ENCODE results near the gene PIK3R1. TPM values are rescaled to one million over a fixed set of nuclear protein-coding genes. Genes with fewer than 3 reads are reported as not detected.

Gene PIK3R1
- total RNA-seq, 1 donor from 2014 or later: 89.3 TPM

DNA sequence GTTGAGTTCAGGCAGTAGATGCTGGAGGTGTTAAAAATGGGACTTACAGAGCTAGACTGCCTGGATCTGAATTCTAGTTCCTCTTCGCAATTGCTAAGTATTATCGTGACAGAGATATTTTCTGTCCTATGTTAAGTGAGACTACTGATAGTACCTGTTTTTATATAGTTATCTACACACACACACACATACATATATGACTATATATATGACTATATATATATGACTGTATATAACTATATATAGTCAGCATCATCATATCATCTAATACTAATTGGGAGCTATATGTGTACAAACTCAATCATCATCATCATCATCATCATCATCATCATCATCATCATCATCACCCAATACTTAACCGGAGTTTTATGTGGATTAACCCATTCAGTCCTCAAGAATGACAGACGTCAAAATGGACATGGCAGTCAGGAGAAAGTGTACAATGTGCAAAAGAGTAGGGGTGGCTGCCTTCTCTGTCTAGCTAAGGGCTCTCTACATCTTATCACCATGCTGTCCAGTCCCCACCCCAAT lies 7.3 kb downstream of the PIK3R1 start:
- Histone ChIP-seq H3K27me3 (no peaks in the 10 kb centered on the region), H3K27ac (no peak overlapping the region), H3K4me1 (peaks cover 6 to 34% of the 10 kb centered on the region in 2 donors), H3K9me3 (no peaks in the 10 kb centered on the region), H3K4me3 (no peak overlapping the region), H3K36me3 (peaks cover 21 to 22% of the 10 kb centered on the region in 2 donors)
- DNase-seq (ENCODE audit: low spot score in 2 of 2): no peak
- TF ChIP-seq, protein P1, sequence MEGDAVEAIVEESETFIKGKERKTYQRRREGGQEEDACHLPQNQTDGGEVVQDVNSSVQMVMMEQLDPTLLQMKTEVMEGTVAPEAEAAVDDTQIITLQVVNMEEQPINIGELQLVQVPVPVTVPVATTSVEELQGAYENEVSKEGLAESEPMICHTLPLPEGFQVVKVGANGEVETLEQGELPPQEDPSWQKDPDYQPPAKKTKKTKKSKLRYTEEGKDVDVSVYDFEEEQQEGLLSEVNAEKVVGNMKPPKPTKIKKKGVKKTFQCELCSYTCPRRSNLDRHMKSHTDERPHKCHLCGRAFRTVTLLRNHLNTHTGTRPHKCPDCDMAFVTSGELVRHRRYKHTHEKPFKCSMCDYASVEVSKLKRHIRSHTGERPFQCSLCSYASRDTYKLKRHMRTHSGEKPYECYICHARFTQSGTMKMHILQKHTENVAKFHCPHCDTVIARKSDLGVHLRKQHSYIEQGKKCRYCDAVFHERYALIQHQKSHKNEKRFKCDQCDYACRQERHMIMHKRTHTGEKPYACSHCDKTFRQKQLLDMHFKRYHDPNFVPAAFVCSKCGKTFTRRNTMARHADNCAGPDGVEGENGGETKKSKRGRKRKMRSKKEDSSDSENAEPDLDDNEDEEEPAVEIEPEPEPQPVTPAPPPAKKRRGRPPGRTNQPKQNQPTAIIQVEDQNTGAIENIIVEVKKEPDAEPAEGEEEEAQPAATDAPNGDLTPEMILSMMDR (IDR thresholded peaks at IDR 0.05): no peak
- intact Hi-C loops (cut with DNase I): no loop called here

DNA sequence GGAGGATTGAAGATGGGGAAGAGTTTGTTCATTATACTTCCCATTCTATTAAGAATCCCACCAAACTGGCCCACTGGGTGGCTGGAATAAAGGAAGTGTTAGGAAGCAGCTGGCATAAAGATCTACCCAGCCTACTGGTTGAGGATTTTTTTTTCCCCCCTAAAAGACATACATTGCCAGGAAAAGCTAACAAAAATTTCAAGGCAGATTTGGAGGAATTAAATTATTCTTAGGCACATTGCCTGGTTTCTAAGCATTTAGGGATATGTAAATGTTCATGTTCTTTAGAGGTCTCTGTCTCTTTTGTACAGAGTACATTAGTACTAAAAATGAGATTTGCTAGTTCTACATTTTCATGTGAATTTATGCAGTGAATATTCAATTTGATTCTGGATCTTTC lies 8.3 kb downstream of the PIK3R1 start:
- intact Hi-C loops (cut with DNase I): no loop called here
- peaks cover 6 to 34% of the 10 kb centered on the region in 2 donors for H3K4me1 ChIP-seq
- TF ChIP-seq, protein P1 (IDR thresholded peaks at IDR 0.05): no peak
- no peak for DNase-seq (ENCODE audit: low spot score in 2 of 2)
- no peaks in the 10 kb centered on the region for H3K27me3 ChIP-seq
- no peaks in the 10 kb centered on the region for H3K9me3 ChIP-seq
- peaks cover 21 to 27% of the 10 kb centered on the region in 2 donors for H3K36me3 ChIP-seq
- peak overlapping the region in 1 of 2 donors; percentile 21 for H3K27ac ChIP-seq
- H3K4me3 ChIP-seq: no peak overlapping the region

DNA sequence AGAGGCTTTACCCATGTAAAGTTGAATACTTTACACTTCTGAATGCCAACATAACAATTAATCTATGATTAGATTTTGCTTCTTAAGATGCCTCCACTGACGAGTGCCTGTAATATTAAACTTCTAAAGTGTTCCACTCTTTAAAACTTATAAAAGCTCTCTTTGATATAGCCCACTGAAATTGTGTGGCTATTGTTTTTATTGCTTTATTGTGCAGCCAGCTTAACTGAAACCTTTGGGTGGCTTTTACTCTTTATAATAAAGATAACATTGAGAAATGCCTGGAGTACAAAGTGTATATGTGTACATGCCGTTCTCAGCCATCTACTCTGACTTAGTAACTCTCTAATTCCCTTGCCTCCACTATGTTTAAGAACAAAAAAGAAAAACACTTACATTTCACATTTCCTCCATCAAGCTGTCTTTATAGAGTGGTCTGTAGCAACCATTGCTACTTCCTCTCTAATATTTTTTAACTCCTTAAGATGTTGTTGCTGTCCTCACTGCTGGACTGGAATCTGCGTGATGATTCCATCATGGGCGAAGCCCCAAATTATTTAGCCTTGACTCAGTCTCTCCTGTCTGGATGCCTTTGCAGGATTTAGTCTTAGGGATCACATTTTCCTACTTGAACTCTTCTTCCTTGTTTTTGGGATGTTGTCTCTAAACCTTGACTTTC lies 9.1 kb downstream of the PIK3R1 start:
- peaks cover 21 to 27% of the 10 kb centered on the region in 2 donors for H3K36me3 ChIP-seq
- H3K27ac ChIP-seq: no peak overlapping the region
- intact Hi-C loops (cut with DNase I): no loop called here
- H3K27me3 ChIP-seq: no peaks in the 10 kb centered on the region
- H3K4me3 ChIP-seq: no peak overlapping the region
- TF ChIP-seq, protein P1 (IDR thresholded peaks at IDR 0.05): no peak
- H3K4me1 ChIP-seq: peaks cover 10 to 36% of the 10 kb centered on the region in 2 donors
- DNase-seq (ENCODE audit: low spot score in 2 of 2): no peak
- no peaks in the 10 kb centered on the region for H3K9me3 ChIP-seq

DNA sequence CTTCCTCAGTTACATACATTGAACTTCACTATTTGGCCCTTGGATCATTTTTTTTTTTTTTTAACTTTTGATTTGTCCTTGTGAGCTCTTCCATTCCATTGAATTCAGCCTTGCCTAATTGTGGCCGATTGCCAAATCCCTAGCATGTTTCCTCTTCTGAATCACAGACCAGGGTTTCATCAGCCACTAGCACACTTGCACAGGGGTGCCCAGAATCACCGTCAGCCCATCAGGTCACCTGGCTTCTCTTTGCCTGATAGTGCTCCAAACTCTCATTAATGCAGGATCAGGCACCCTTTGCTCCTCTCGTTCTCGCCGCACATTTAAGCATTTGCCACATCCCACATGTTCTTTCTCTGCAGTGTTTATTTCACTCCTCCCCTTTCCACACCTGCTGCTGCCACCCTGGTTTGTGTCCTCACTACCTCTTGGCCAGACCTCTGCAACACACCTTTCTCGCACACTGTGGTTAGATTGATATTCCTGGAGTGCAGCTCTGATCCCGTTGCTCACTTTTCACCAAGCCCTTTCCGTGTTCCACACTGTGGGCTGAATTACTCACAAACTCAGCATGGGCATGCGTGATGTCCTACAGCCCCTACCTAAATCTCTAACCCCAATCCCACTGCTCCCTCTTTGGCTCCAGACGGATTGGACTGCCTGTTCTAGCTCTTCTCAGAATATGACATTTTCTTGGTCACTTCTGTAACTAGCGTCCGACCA lies 9.8 kb downstream of the PIK3R1 start:
- TF ChIP-seq, protein P1 (IDR thresholded peaks at IDR 0.05): no peak
- H3K9me3 ChIP-seq: no peaks in the 10 kb centered on the region
- no peak overlapping the region for H3K4me3 ChIP-seq
- no peak overlapping the region for H3K27ac ChIP-seq
- intact Hi-C loops (cut with DNase I): no loop called here
- peak in 1 of 2 donors; percentile 85 for DNase-seq (ENCODE audit: low spot score in 2 of 2)
- H3K4me1 ChIP-seq: peaks cover 10 to 36% of the 10 kb centered on the region in 2 donors
- peaks cover 21 to 27% of the 10 kb centered on the region in 2 donors for H3K36me3 ChIP-seq
- H3K27me3 ChIP-seq: no peaks in the 10 kb centered on the region

DNA sequence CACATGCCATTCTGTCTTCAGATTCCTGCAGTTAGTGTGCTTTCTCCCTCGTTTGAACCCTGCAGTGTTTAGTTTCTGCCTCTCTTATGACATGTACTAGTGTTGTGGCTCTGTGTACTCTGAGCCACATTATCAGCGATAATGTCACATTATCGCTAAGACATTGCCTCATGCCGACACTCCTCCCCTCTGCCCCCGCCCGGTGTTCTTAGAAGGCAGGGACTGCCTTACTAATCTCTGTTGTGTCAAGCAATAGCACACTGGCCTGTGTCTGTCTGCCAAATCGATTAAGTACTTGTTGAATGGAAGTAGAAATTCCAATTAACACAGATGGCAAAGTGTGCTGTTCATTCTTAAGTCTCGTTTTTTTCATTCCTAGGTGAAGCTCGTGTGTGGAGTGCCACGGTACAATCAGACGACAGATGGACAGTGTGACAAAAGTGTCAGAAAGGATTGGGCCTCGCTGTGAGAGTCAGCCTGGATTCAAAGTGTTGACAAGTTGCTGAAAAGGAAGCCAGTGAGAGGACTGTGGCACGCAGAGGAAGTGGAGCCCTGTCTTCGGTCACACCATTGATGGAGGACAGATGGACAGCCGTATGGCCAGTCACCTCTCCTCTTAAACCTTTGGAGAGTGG lies 10.5 kb downstream of the PIK3R1 start:
- Histone ChIP-seq H3K36me3 (peaks cover 21 to 33% of the 10 kb centered on the region in 2 donors), H3K27ac (no peak overlapping the region), H3K9me3 (no peaks in the 10 kb centered on the region), H3K4me1 (peaks cover 10 to 37% of the 10 kb centered on the region in 2 donors), H3K4me3 (no peak overlapping the region), H3K27me3 (no peaks in the 10 kb centered on the region)
- TF ChIP-seq, protein P1 (IDR thresholded peaks at IDR 0.05): no peak
- DNase-seq (ENCODE audit: low spot score in 2 of 2): no peak
- intact Hi-C loops (cut with DNase I): no loop called here

Measured in ascending aorta (tissue), 2 donors.